ENCODE results near the gene CYFIP2.

CYFIP2 gene

GRCh38 chr5:157358871-157359270 is 92.9 kb downstream of the CYFIP2 start:
- no peak for DNase-seq (ENCODE audit: low read depth)

- no peak for DNase-seq (ENCODE audit: low read depth)
These were observed 93.6 kb downstream of the CYFIP2 start for GRCh38 chr5:157359356-157360055.

GRCh38 chr5:157362012-157362411 is 96.1 kb downstream of the CYFIP2 start:
- no peak for DNase-seq (ENCODE audit: low read depth)

- DNase-seq (ENCODE audit: low read depth): no peak
These were observed 96.6 kb downstream of the CYFIP2 start for GRCh38 chr5:157362502-157362901.

GRCh38 chr5:157362982-157363381 is 97.1 kb downstream of the CYFIP2 start:
- DNase-seq (ENCODE audit: low read depth): no peak

- DNase-seq (ENCODE audit: low read depth): no peak
These were observed 99.8 kb downstream of the CYFIP2 start for GRCh38 chr5:157365732-157366131.

- no peak for DNase-seq (ENCODE audit: low read depth)
These were observed 101.1 kb downstream of the CYFIP2 start for GRCh38 chr5:157366741-157367674.

GRCh38 chr5:157369507-157369906 is 103.6 kb downstream of the CYFIP2 start:
- no peak for DNase-seq (ENCODE audit: low read depth)

GRCh38 chr5:157370967-157371366 is 105.0 kb downstream of the CYFIP2 start:
- DNase-seq (ENCODE audit: low read depth): no peak

GRCh38 chr5:157371655-157372471 is 105.9 kb downstream of the CYFIP2 start:
- no peak for DNase-seq (ENCODE audit: low read depth)

- no peak for DNase-seq (ENCODE audit: low read depth)
These were observed 106.5 kb downstream of the CYFIP2 start for GRCh38 chr5:157372472-157372822.

GRCh38 chr5:157378509-157378908 is 112.6 kb downstream of the CYFIP2 start:
- DNase-seq (ENCODE audit: low read depth): no peak

- no peak for DNase-seq (ENCODE audit: low read depth)
These were observed 114.1 kb downstream of the CYFIP2 start for GRCh38 chr5:157379983-157380382.

GRCh38 chr5:157381746-157382145 is 115.8 kb downstream of the CYFIP2 start:
- no peak for DNase-seq (ENCODE audit: low read depth)

- DNase-seq (ENCODE audit: low read depth): no peak
These were observed 117.3 kb downstream of the CYFIP2 start for GRCh38 chr5:157382996-157383800.

GRCh38 chr5:157384971-157385709 is 119.2 kb downstream of the CYFIP2 start:
- peak; percentile 88 for DNase-seq (ENCODE audit: low read depth)

GRCh38 chr5:157387041-157387563 is 121.2 kb downstream of the CYFIP2 start:
- no peak for DNase-seq (ENCODE audit: low read depth)

- DNase-seq (ENCODE audit: low read depth): peak; percentile 43
These were observed 121.8 kb downstream of the CYFIP2 start for GRCh38 chr5:157387683-157388093.

- DNase-seq (ENCODE audit: low read depth): no peak
These were observed 122.3 kb downstream of the CYFIP2 start for GRCh38 chr5:157388111-157388710.

GRCh38 chr5:157389103-157389502 is 123.2 kb downstream of the CYFIP2 start:
- no peak for DNase-seq (ENCODE audit: low read depth)

Measured in HS-27A (cell line).